NCI-H82 (cell line): ENCODE measurements around the gene GMEB1.
"Not testable (repeated sequence)": the region's sequence is repeated elsewhere in the genome, so short reads cannot be mapped to it uniquely, and the experiment has no call there.

Experiments
- DNase-seq: peaks from one replicate; lab custom pipeline; 2025; lab: John Stamatoyannopoulos, UW

Gene GMEB1, protein sequence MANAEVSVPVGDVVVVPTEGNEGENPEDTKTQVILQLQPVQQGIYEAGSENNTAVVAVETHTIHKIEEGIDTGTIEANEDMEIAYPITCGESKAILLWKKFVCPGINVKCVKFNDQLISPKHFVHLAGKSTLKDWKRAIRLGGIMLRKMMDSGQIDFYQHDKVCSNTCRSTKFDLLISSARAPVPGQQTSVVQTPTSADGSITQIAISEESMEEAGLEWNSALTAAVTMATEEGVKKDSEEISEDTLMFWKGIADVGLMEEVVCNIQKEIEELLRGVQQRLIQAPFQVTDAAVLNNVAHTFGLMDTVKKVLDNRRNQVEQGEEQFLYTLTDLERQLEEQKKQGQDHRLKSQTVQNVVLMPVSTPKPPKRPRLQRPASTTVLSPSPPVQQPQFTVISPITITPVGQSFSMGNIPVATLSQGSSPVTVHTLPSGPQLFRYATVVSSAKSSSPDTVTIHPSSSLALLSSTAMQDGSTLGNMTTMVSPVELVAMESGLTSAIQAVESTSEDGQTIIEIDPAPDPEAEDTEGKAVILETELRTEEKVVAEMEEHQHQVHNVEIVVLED

DNA sequence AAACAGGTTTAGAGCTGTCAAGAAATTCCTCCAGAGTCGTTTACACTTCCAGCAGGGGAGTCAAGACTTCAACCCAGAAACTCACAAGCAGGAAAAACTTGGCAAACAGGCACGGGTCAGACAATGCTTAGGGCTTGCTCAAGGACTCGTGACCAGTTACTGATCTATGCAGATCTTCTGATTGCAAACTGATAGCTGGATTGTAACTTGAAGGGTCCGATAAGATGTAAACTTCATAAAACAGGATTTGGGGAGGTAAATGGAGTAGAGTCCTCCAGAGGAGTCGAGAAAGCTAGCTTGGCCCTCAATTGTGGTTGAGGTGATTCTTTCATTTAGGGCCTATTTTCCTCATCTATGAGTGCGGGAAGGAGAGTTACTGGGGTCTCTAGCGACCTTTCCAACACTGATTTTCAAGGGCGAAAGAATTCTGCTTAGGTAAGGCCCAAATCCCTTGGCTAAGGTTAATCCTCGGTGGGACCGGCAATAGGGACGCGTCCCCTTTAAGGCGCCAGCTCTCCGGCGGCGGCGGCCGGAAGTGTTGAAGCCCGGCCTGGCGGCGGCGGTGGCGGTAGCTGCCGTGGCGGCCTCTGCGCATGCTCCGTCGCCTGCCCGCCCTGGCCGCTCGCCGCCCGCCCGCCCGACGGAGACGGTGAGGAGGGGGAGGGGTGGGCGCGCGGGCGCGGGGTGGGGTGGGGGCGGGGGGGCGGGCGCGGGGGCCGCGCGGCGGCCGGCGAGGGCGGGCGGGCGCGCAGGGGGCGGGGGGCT, at the start of gene GMEB1:
TSS of gene GMEB1 (plus strand) at position 594 of the 765 bp plus-strand sequence. CDS start 14,829 bp downstream, outside the sequence.
- DNase-seq = peak; percentile 97

DNA sequence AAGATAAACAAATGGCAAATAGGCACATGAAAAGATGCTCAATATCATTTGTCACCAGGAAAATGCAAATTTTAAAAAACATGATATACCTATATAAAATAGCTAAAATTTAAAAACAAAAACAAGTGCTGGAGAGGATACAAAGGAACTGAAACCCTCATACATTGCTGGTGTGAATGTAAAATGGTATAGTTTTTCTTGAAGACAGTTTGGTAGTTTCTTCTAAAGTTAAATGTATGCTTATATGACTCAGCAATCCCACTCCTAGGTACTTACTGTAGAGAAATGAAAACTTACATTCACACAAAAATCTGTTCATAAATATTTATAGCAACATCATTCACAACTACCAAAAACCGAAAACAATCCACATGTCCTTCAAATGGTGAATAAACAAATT, 36.9 kb upstream of the GMEB1 start:
- DNase-seq = no peak

DNA sequence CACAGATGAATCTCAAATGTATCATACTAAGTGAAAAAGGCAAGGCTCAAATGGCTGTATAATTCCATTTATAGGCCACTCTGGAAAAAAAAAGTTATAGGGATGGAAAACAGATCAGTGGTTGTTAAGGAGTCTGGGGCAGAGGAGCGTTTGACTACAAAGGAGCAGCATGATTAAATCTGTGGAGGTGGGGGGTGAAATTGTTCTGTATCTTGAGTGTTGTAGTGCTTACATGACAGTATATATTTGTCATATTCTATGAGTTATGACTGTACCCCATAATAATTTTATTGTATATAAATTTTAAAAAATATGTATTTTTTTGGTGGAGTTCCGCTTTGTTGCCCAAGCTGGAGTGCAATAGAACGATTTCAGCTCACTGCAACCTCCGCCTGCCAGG, 36.0 kb upstream of the GMEB1 start:
- DNase-seq = no peak

DNA sequence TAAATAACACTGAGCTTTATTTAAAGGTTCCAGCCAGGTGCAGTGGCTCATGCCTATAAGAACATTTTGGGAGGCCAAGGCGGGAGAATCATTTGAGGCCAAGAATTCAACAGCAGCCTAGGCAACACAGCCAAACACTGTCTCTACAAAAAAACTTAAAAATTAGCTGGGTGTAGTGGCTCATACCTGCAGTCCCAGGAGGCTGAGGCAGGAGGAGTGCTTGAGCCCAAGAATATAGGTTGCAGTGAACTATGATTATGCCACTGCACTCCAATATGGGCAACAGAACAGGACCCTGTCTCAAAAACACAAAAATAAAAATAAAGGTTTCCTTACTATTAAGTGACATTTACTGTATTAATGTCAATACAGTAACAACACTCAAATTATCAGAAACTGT, 27.8 kb upstream of the GMEB1 start:
- DNase-seq = peak; percentile 32

DNA sequence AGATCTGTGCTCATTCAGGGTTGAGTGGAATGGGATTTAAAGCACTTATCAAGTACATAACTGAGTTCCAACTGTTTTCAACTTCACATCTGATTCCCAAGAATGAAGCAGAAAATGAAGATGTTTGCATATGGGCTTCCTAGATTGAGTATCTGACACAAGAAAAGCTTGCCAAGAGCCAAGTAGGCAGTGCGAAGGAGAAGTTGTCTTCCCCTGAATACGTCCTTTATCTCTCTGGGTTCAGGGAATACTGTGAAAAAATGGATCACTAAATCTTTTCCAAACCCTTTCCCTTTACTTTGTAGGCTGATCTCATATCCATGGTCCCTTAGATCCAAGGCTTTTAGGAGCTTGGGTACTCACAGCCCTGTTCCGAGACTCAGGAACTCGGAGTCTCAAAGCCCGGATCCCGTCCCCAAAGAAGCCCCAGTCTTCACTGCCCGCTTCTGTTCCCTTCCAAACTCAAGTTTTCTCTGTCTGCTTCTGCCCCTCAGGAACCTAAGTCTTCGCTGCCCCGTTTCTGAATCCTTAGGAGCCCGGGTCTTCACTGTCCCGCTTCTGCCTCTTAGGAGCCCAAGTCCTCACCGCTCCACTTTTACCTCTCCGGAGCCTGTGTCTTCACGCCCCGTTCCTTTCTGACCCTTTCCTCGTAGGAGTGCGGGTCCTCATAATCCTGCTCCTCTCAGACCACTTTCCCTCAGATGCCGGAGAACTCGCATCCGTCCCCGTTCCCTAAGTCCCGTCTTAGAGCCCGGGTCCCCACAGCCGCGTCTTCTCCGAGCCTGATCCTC, 26.3 kb upstream of the GMEB1 start:
- DNase-seq = no peak

DNA sequence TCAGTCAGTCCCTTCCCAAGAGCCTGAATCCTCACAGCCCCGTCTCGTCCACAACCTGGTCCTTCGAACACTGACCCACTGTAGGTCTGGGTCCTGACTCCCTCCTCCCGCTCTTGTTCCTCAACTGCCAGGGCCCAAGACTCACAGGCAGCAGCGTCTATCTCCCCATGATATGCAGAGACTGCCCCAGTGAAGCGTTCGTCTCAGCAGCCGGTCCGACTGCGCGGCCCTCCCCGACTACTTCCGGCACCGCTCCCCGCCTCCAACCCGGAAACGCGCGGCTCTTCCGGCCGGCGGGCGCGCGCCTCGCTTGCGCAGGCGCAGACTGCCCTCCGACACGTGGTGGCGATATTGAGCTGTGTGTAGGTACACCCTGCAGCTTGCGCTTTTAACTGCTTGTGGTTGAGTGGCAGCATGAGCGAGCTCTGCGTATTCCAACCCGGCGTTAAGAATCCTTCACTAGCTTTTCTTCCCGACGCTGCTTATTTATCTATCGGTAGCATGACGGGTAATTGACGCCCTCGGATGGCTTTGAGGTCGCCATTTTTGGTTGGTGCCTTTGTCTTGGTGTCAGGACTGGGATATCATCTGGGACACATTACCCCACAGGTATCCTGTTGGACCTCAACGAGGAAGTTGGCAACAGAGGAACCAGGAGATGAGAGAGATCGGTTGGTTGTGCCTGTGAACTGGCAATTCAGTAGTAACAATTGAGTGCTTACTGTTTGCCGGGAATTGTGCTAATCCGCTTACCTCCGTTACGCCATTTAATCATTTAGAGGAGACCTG, 25.5 kb upstream of the GMEB1 start, which contains the start of gene TAF12:
TSS of gene TAF12 (minus strand) at position 221 of the 789 bp plus-strand sequence. CDS start 20,986 bp downstream, outside the sequence.
- peak; percentile 97 for DNase-seq

DNA sequence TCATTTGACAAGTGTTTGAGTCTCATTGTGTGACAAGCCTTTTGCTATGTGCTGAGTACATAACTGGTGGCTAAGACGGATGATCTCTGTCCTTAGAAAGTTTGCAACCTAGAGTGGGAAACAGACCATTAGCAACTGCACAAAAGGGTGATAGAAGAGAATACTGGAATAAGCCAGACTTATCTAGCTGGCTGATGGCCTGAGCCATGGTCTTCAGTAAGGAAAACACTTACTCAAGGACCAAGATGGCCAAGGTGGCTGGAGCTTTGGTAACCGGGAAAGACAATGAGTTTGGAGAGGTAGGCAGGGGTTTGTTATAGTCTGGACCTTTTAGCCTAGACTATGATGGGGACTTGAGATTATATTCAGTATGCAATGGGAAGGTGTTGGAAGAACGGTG, 24.1 kb upstream of the GMEB1 start:
- peak; percentile 55 for DNase-seq

DNA sequence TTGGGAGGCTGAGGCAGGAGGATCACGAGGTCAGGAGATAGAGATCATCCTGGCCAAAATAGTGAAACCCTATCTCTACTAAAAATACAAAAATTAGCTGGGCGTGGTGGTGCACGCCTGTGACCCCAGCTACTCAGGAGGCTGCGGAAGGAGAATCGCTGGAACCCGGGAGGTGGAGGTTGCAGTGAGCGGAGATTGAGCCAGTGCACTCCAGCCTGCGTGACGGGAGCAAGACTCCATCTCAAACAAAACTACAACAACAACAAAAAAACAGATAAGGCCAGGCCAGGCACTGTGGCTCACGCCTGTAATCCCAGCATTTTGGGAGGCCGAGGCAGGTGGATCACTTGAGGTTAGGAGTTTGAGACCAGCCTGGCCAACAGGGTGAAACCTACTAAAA, 23.2 kb upstream of the GMEB1 start:
- not testable (repeated sequence) for DNase-seq

DNA sequence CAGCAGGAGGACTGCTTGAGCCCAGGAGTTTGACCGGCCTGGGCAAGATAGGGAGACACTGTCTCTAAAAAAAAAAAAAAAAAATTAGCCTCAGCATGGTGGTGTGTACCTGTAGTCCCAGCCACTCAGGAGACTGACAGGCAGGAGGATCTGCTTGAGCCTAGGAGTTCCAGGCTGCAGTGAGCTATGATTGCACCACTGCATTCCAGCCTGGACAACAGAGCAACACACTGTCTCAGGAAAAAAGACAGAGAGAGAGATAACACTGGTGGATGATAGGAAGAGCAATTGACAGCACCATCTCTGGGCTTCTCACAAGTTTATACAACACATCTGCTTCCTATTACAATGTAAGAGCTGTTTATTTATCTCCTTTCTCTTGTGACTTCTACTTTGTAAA, 22.5 kb upstream of the GMEB1 start:
- DNase-seq = no peak

DNA sequence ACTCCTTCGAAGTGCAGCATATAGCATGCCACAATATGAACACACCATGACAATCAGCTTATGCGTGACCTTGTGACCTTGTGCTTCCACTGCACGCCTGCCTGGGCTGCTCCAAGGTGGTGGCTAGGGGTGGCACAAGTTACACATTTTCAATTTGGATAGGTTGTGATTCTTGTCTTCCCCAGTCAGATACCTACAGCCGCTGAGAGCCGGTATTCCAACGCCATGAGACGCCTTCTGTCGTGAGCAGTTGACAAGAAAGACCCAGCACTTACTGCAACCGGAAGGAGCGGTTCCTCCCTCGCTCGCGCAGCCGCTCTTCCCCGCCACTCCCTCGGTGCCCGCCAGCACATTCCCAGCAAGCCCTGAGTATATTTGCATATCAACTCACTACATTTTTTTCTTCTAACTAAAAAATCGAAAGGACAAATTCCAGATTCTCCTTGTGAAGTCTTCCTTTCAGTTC, 20.5 kb upstream of the GMEB1 start:
- DNase-seq = peak; percentile 97

DNA sequence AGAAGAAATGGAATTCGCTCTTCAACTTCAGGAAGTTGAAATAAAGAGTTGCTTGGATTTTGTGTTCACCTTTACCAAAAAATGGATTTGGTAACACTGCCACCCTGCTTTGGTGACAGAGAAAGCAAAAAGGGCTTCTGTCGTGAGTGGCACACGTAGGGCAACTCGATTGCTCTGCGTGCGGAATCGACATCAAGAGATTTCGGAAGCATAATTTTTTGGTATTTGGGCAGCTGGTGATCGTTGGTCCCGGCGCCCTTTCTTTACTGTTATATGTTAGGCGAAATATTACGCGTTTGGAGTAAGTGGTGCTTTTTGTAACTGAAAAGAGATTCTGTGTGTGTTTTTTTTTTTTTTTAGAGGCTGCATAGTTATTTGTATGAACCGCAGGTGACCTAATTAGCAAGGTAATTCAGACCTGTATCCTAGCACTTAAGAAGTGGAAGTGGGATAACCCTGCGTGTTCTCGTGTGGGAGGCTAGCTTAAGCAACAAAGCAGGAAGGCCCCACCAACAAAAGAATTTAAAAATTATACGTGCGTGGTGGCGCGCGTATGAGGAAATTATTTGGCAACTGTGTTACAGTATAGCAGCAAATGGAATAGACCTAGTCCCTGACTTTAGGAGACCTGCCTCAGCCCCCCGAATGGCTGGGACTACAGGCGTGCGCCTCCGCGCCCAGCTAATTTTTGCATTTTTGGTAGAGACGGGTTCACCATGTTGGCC, 19.9 kb upstream of the GMEB1 start, which contains the start of gene RNU11:
TSS of gene RNU11 (plus strand) at position 127 of the 725 bp plus-strand sequence.
- peak; percentile 99 for DNase-seq

DNA sequence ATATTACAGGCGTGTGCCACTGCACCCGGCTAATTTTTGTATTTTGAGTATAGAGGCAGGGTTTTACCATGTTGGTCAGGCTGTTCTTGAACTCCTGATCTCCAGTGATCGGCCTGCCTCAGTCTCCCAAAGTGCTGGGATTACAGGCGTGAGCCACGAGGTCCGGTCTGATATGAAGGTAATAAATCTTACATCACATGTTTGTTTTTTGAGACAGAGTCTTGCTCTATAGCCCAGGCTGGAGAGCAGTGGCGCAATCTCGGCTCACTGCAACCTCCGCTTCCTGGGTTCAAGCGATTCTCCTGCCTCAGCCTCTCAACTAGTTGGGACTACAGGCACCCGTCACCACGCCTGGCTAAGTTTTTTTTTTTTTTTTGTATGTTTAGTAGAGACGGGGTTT, 15.5 kb upstream of the GMEB1 start:
- not testable (repeated sequence) for DNase-seq

DNA sequence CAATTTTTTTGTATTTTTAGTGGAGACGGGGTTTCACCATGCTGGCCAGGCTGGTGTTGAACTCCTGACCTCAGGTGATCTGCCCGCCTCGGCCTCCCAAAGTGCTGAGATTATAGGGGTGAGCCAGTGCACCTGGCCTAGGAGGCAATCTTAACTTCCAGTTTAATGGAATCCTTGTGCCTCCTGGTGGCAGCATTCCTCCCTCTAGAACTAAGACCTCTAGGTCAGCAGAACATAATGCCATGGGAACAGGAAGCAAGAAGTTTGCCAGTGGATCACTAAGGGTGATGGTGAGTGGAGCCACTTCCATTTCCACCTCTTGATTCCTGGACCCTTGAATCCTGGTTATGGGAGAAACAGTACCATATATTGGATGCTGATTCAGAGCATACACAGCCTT, 14.7 kb upstream of the GMEB1 start:
- peak; percentile 63 for DNase-seq

DNA sequence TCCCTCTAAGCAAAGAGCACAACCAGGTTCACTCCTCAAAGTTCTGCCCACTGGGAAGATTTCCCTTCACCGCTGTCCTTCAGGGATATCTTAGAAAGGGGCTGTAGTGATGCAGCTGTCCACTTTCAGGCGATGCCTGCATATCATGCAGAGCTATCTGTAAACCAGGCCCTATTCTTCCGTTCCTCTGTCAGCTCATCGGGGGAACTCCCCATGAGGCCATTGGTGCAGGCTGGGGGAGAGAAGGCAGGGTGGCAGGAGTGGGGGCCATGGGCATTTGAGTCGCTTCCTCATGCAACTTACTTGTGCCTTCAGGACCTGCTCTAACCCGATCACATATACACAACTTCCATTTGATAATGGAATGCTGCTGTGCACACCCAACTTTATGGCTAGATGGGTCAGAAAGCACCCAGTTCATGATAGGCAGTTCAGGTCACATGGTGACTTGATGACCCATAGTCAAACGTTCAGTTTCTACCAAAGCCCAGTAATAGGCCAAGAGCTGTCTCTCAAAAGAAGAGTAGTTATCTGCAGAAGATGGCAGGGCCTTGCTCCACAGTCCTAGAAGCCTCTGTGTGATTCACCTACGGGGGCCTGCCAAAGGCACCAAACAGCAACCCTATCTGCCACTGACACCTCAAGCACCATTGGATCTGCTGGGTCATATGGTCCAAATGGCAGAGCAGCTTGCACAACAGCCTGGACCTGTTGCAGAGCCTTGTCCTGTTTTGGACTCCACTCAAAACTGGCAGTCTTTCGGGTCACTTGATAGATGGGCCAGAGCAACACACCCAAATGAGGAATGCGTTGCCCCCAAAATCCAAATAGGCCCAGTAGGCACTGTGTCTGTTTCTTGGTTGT, 12.9 kb upstream of the GMEB1 start:
- not testable (repeated sequence) for DNase-seq

DNA sequence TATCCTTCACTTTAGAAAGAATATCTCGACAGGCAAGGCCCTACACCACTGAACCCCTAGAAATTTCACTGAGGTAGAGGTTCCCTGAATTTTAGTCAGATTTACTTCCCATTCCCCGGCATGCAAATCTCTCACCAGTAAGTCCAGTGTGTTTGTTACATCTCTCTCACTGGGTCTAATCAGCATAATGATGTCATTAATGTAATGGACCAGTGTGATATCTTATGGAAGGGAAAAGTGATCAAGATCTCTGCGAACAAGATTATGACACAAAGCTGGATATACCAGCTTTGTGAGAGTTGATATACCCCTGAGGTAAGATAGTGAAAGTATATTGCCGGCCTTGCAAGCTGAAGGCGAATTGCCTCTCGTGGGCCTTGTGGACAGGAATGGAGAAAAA, 12.2 kb upstream of the GMEB1 start:
- DNase-seq = peak; percentile 45

DNA sequence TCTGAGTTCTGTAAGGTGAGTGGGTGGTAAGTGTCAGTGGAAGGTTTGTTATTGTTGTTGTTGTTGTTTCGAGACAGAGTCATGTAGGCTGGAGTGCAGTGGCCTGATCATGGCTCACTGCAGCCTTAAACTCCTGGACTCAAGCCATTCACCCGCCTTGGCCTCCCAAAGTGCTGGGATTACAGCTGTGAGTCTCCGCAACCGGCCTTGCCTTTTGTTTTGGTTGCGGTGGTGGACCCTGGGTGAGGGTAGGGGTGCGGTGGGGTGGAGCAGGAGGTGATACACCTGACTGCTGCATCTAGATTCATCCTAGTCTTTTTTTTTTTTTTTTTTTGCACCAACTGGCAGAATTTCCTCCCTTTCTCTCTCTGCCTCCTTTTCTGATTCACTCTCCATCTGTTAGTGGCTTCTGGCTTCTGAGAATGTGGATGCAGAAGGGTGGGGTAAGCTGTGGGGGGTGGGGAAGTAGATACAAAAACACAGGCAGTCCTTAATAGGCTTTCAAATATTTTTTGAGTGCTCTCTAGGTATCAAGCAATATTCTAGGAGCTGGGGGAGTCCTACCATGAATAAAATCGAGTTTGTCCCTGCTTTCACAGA, 4.6 kb upstream of the GMEB1 start:
- peak; percentile 76 for DNase-seq

DNA sequence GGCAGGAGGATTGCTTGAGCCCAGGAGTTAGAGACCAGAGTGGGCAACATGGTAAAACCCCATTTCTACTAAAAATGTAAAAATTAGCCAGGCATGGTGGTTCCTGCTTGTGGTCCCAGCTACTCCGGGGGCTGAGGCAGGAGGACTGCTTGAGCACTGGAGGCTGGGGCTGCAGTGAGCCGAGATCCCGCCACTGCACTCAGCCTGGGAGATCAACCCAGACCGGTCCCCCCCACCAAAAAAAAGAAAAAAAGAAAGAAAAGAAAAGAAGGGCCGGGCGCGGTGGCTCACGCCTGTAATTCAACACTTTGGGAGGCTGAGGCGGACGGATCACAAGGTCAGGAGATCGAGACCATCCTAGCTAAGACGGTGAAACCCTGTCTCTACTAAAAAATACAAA, 1.8 kb upstream of the GMEB1 start:
- no peak for DNase-seq

DNA sequence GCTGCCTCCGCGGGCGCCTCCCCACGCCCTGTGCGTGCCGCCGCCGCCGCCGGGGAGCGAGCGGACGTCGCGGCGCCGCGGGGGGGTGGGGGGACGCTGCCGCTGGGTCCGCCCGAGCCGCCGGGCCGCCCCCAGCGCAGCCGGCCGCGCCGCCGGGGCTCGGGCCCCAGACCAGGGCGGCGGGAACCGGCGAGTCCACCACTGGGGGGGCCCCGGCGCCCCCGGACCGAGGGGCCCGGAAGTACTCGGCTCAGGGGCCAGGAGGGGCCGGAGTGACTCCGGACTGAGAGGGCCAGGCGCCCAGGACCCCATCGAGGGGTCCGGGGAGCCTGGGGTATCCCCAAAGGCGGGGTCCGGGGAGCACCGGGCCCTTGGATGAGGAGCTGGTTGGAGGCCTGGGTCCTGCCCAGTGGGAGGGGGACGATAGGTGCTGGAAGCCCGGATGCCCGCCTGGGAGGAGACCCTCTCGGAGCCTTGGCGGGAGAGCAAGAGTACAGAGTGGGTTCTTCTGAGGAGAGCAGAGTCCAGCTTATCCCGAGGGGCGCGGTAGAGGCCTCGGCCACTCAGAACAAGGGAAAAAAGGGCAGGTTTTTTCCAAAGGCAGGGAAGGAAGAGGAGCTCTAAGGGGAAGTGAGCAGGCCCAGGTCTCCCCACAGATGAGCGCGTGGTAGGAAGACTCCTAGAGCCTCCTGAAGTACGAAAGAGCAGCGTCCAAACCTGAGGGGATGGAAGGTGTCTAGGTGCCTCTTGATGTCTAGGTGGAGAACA, 556 bp downstream of the GMEB1 start:
- peak; percentile 67 for DNase-seq
